OCI-LY3 (cell line): ENCODE data around the gene TGFBR3L.

Experiments used
- H2AFZ ChIP-seq: fragments of 200-600, 300-600 bp; shearing (Covaris generic); 2 replicates; pipeline ENCODE4 v1.6.0; 2014; ENCODE audit warnings: antibody characterized with exemption, low read depth, low read length
- H3K27ac ChIP-seq: fragments of 200-600, 300-600 bp; sonication (generic); 2 replicates; pipeline ENCODE4 v1.5.1; 2014; ENCODE audit warnings: mild to moderate bottlenecking, low read length, moderate library complexity, mixed read lengths
- H3K27me3 ChIP-seq: fragments of 200-600, 300-600 bp; sonication (generic); 2 replicates; pipeline ENCODE4 v1.6.1; 2014; ENCODE audit warnings: low read depth, low read length, mixed read lengths
- H3K36me3 ChIP-seq: fragments of 200-600, 300-600 bp; sonication (generic); replicated peaks from 2 replicates; pipeline ENCODE3; 2014; ENCODE audit warnings: low read depth, low read length, mixed read lengths
- H3K4me1 ChIP-seq: fragments of 300-600, 200-600 bp; sonication (generic); 2 replicates; pipeline ENCODE4 v1.6.1; 2014; ENCODE audit warnings: low read length, mixed read lengths
- H3K4me2 ChIP-seq: fragments of 200-600, 300-600 bp; sonication (generic); 2 replicates; pipeline ENCODE4 v1.6.1; 2014; ENCODE audit warnings: low read length, mixed read lengths
- H3K4me3 ChIP-seq: fragments of 300-600, 200-600 bp; sonication (generic); 2 replicates; pipeline ENCODE4 v1.5.1; 2014; ENCODE audit warnings: antibody characterized with exemption, mild to moderate bottlenecking, low read length, moderate library complexity
- H3K79me2 ChIP-seq: fragments of 300-600, 200-600 bp; shearing (Covaris generic); 2 replicates; pipeline ENCODE4 v1.6.1; 2014; ENCODE audit warnings: mild to moderate bottlenecking, low read length, mixed read lengths
- H3K9ac ChIP-seq: fragments of 300-600, 200-600 bp; shearing (Covaris generic); 2 replicates; pipeline ENCODE4 v1.6.0; 2014; ENCODE audit warnings: mild to moderate bottlenecking, low read length, moderate library complexity
- H3K9me3 ChIP-seq: fragments of 200-600, 300-600 bp; shearing (Covaris generic); 2 replicates; pipeline ENCODE4 v1.6.1; 2014; ENCODE audit warnings: low read length, mixed read lengths; ENCODE audit not compliant: insufficient read depth
- H4K20me1 ChIP-seq: fragments of 200-600, 300-600 bp; sonication (generic); 2 replicates; pipeline ENCODE4 v1.6.1; 2016; ENCODE audit warnings: low read length, mixed read lengths; ENCODE audit not compliant: insufficient read depth
- EZH2phosphoT487 ChIP-seq: fragments of 200-600 bp; shearing (Covaris generic); IDR thresholded peaks from 2 replicates; pipeline ENCODE4 v1.6.1; 2018; ENCODE audit warnings: antibody characterized with exemption, mixed run types, low read depth
- TF ChIP-seq, protein P1 (sequence below): fragments of 200-600, 300-600 bp; sonication (generic); IDR thresholded peaks from 2 replicates; pipeline ENCODE4 v1.5.1; 2014; ENCODE audit warnings: antibody characterized with exemption, low read length, low read depth

Gene TGFBR3L

DNA sequence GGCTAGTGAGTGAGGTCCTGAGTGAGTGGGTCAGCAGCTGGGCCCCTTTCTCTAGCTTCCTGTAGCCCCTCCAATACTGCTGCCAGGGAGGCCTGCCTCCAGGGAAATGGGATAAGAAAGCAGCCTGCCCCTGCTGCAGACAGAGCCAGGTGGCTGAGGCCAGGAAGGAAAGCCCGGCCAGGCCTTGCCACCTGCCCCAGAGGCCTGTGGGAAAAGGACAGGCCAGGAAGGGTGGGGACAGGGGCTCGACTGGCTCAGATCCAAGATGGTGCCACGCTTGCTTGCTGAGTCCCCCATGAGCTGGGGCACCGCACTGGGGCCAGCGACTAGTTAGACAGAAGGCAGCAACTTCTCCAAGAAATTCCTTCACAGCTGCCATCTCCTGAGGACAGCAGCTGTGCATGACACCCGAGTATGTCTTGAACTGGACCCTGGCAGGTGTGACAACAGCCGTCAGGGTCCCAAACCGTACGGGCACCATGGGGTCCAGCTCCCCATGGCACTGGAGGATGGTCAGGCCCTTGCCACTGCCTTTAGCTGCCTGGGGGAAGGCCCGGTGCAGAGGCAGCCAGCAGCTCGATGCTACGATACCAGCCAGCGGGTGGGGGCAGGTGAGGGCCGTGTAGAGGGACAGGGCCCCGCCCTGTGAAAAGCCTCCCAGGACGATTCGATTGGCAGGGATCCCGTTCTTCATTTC is 35.4 kb upstream of the TGFBR3L start:
- Histone ChIP-seq H2AFZ (no peak overlapping the region; the same call in 1 of the 2 replicates), H3K27ac (no peak overlapping the region)

DNA sequence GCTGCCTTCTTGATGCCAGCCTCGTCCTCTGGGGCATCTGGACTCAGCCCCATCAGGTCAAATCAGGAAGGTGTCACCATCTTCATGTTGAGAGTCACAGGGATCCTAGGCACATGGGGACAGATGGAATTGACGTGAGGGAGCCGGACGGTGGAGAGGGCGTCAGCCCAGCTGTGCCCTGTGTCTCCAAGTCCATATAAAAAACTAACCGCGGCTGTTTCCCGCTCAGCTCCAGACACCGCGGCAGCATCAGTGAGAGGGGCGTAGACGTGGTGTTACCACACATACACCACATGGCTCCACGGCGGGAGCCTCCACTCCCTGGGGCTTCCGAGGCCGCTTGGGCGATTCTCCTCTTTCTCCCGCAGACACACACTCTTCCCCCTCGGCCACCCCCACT is 34.8 kb upstream of the TGFBR3L start:
- H3K36me3 ChIP-seq = peaks cover 2% of the 10 kb centered on the region
- no peak overlapping the region for H3K9ac ChIP-seq
- no peaks in the 10 kb centered on the region for H3K79me2 ChIP-seq
- no peak overlapping the region for H3K4me3 ChIP-seq
- no peaks in the 10 kb centered on the region for H4K20me1 ChIP-seq
- H3K9me3 ChIP-seq = no peaks in the 10 kb centered on the region
- no peak overlapping the region for H3K27ac ChIP-seq
- H3K4me1 ChIP-seq = no peaks in the 10 kb centered on the region
- H2AFZ ChIP-seq = no peak overlapping the region
- H3K27me3 ChIP-seq = no peaks in the 10 kb centered on the region
- H3K4me2 ChIP-seq = no peak overlapping the region
- TF ChIP-seq EZH2phosphoT487 = no peak
- TF ChIP-seq, protein P1, sequence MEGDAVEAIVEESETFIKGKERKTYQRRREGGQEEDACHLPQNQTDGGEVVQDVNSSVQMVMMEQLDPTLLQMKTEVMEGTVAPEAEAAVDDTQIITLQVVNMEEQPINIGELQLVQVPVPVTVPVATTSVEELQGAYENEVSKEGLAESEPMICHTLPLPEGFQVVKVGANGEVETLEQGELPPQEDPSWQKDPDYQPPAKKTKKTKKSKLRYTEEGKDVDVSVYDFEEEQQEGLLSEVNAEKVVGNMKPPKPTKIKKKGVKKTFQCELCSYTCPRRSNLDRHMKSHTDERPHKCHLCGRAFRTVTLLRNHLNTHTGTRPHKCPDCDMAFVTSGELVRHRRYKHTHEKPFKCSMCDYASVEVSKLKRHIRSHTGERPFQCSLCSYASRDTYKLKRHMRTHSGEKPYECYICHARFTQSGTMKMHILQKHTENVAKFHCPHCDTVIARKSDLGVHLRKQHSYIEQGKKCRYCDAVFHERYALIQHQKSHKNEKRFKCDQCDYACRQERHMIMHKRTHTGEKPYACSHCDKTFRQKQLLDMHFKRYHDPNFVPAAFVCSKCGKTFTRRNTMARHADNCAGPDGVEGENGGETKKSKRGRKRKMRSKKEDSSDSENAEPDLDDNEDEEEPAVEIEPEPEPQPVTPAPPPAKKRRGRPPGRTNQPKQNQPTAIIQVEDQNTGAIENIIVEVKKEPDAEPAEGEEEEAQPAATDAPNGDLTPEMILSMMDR = no peak

More for the DNA sequence above, 35.4 kb upstream of the TGFBR3L start:
- H3K27me3 ChIP-seq = no peaks in the 10 kb centered on the region
- no peaks in the 10 kb centered on the region for H3K79me2 ChIP-seq
- H3K4me3 ChIP-seq = no peak overlapping the region
- TF ChIP-seq, protein P1 = no peak
- no peak for TF ChIP-seq EZH2phosphoT487
- no peak overlapping the region for H3K9ac ChIP-seq
- H3K4me1 ChIP-seq = no peaks in the 10 kb centered on the region
- no peaks in the 10 kb centered on the region for H3K9me3 ChIP-seq
- H3K4me2 ChIP-seq = no peak overlapping the region
- no peaks in the 10 kb centered on the region for H4K20me1 ChIP-seq
- H3K36me3 ChIP-seq = peaks cover 2% of the 10 kb centered on the region

DNA sequence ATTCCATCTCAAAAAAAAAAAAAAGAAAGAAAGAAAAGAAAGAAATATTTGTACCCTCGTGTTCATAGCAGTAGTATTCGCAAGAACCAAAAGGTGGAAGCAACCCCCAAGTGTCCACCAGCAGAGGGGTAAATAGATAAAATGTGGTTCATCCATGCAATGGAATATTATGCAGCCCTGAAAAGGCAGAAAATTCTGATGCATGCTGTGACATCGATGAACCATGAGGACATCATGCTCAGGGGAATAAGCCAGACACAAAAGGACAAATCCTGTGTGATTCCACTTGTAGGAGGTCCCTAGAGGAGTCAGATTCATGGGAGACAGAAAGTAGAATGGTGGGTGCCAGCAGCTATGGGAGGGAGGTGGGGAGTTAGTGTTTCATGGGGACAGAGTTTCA is 32.7 kb upstream of the TGFBR3L start:
- no peak overlapping the region for H3K4me2 ChIP-seq
- no peaks in the 10 kb centered on the region for H3K4me1 ChIP-seq
- no peak overlapping the region for H2AFZ ChIP-seq
- no peaks in the 10 kb centered on the region for H3K9me3 ChIP-seq
- H3K4me3 ChIP-seq = no peak overlapping the region
- H3K9ac ChIP-seq = no peak overlapping the region
- H4K20me1 ChIP-seq = no peaks in the 10 kb centered on the region
- peaks cover 2% of the 10 kb centered on the region for H3K36me3 ChIP-seq
- no peaks in the 10 kb centered on the region for H3K27me3 ChIP-seq
- no peak overlapping the region for H3K27ac ChIP-seq
- no peaks in the 10 kb centered on the region for H3K79me2 ChIP-seq
- TF ChIP-seq, protein P1 = no peak
- no peak for TF ChIP-seq EZH2phosphoT487

DNA sequence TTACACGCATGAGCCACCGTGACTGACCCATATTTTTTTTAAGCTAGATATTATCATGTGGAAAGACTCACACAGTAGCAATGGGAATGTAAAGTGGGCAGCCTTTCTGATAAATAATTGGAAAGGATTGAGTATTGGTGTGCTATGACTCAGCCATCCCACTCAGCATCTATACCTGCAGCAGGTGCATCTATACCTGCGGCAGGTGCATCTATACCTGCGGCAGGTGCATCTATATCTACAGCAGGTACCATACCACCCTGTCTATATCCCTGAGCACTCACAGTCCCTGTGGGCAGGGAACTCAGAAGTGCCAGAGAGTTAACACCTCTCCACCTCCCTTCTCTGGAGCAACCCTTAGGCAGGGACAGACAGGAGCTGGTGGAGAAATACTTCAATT is 31.5 kb upstream of the TGFBR3L start:
- no peaks in the 10 kb centered on the region for H3K27me3 ChIP-seq
- peaks cover 2% of the 10 kb centered on the region for H3K36me3 ChIP-seq
- no peaks in the 10 kb centered on the region for H3K9me3 ChIP-seq
- no peak overlapping the region for H3K4me3 ChIP-seq
- no peak overlapping the region for H3K4me2 ChIP-seq
- no peak for TF ChIP-seq EZH2phosphoT487
- TF ChIP-seq, protein P1 = no peak
- H3K9ac ChIP-seq = no peak overlapping the region
- no peak overlapping the region for H2AFZ ChIP-seq
- H3K27ac ChIP-seq = no peak overlapping the region
- no peaks in the 10 kb centered on the region for H3K79me2 ChIP-seq
- no peaks in the 10 kb centered on the region for H4K20me1 ChIP-seq
- H3K4me1 ChIP-seq = no peaks in the 10 kb centered on the region
